Stomach (tissue), 4 donors: ENCODE measurements around the gene TYROBP.

Source experiments
- CTCF ChIP-seq, 7 experiments: fragments of 450-650 bp in 4 of 7; fragments of 200-600 bp in 3 of 7; sonication (generic) in 3 of 7; IDR thresholded peaks; one replicate each; pipeline ENCODE4 v1.5.1; 2016 to 2019; ENCODE audit warnings: antibody characterized with exemption in 7 of 7, control low read depth in 2 of 7, mild to moderate bottlenecking in 1 of 7
- POLR2A ChIP-seq, 4 donors: fragments of 450-650 bp; IDR thresholded peaks; one replicate each; pipeline ENCODE4 v1.6.1; 2016; ENCODE audit warnings: antibody characterized with exemption in 4 of 4, control low read depth in 2 of 4, mild to moderate bottlenecking in 1 of 4, moderate library complexity in 1 of 4
- POLR2AphosphoS5 ChIP-seq, 3 donors: sonication (generic); formaldehyde crosslinking; IDR thresholded peaks; one replicate each; pipeline ENCODE4 v1.6.1; 2016; ENCODE audit warnings: antibody characterized with exemption in 3 of 3

GRCh38 chr19:35935911-35936737 lies 28.0 kb upstream of the TYROBP start, which contains the start of gene LRFN3:
- no peak for TF ChIP-seq POLR2AphosphoS5 (IDR thresholded peaks at IDR 0.05)
- no peak for TF ChIP-seq POLR2A (IDR thresholded peaks at IDR 0.05)
- no peak for TF ChIP-seq CTCF (IDR thresholded peaks at IDR 0.05)
